Small intestine (tissue), 7 donors: ENCODE measurements around the gene ADCY4. TPM values are rescaled to one million over a fixed set of nuclear protein-coding genes. Genes with fewer than 3 reads are reported as not detected.

Source experiments
- DNase-seq, 2 donors: peaks; one replicate each; pipeline versions ENCODE4 v3.0.0 to v3.0.0-alpha.2; 2013
- FAIRE-seq: peaks from 2 replicates; lab custom pipeline; 2012; peaks lifted over from hg19 to GRCh38; lab: Jason Lieb, UNC
- H3K27ac ChIP-seq, 3 donors: one replicate each; pipeline ENCODE4 v1.5.1; 2013; ENCODE audit warnings: low read length in 2 of 3, mild to moderate bottlenecking in 2 of 3, control low read depth in 1 of 3, inconsistent platforms in 1 of 3, low read depth in 1 of 3, moderate library complexity in 1 of 3
- H3K27me3 ChIP-seq, 3 donors: one replicate each; pipeline ENCODE4 v1.6.1; 2013; ENCODE audit warnings: low read length in 3 of 3, inconsistent platforms in 1 of 3; ENCODE audit not compliant: control insufficient read depth in 3 of 3, insufficient read depth in 3 of 3
- H3K36me3 ChIP-seq, 3 donors: one replicate each; pipeline ENCODE4 v1.6.1; 2013; ENCODE audit warnings: low read length in 3 of 3, inconsistent platforms in 1 of 3, low read depth in 1 of 3, mild to moderate bottlenecking in 1 of 3, moderate library complexity in 1 of 3; ENCODE audit not compliant: control insufficient read depth in 3 of 3, insufficient read depth in 2 of 3
- H3K4me1 ChIP-seq, 3 donors: one replicate each; pipeline ENCODE4 v1.6.1; 2013; ENCODE audit warnings: low read length in 2 of 3, inconsistent platforms in 1 of 3, low read depth in 1 of 3, mild to moderate bottlenecking in 1 of 3, moderate library complexity in 1 of 3; ENCODE audit not compliant: control insufficient read depth in 3 of 3, insufficient read depth in 2 of 3
- H3K4me3 ChIP-seq, 3 donors: one replicate each; pipeline ENCODE4 v1.5.1; 2013; ENCODE audit warnings: low read length in 3 of 3, control low read depth in 1 of 3, inconsistent platforms in 1 of 3, low read depth in 1 of 3, mild to moderate bottlenecking in 1 of 3, moderate library complexity in 1 of 3
- H3K9me3 ChIP-seq, 2 donors: one replicate each; pipeline ENCODE4 v1.6.1; 2013; ENCODE audit warnings: low read depth in 1 of 2, low read length in 1 of 2; ENCODE audit not compliant: control insufficient read depth in 2 of 2, insufficient read depth in 1 of 2
- WGBS, 3 donors: extraction: QIAGEN DNeasy Blood & Tissue Kit; methylation state at CpG; one replicate each; pipeline ENCODE4 v1.1.7; 2013; 5-methylcytosine and 5-hydroxymethylcytosine counted together
- polyA plus RNA-seq, 4 donors: library from polyadenylated mRNA; stranded (reverse) in 3 of 4; unstranded in 1 of 4; fragments of 200-250 nt in 3 of 4; fragments of 120-200 nt in 1 of 4; gene quantifications; one replicate each; pipeline versions ENCODE4 v1.2.1 to v1.2.3, GENCODE V29; 2013
- donor health status: healthy with polysubstance abuse.
- donor health status: control.
- donor health status: control.
- donor health status: Bipolar disorder and iron deficiency.
- donor health status: healthy.

Gene ADCY4
- polyA plus RNA-seq, 4 donors = 3.4 to 16.4 (median 6.1) TPM

DNA sequence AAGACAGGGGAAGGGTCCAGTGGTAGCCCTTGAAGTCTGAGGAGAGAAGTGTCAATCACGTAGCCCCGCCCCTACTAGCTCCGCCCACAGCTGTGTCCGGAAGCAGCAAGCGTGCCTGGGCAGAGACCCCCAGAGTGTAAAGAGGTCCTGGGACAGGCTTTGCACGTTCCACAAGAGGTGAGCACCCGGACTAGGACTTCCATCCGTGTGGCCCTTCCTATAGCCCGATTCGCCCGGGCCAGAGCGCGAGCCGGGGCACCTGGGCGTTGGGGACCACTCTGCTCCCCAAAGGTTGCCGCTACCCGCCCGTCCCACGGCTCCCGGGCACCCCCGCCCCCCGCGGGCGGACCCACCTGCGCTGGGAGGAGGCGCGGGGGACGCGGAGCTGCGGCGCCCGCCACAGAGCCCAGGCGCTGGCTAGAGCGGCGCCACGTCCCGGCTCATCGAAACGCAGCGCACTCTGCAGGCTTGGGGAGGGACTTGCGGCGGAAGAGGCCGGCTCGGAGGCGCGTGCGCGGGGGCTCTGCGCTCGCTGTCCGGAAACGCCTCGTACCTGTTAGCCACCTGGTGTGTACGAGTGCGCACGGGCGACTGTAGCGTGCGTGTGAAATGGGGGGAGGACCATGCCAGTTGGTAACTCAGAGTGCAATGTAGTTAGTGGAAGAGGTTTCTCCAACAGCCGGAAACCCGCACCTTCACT, 63.6 kb downstream of the ADCY4 start, which contains the start of gene RABGGTA:
Gene RABGGTA (minus strand): TSS at position 464 of the 700 bp plus-strand sequence. CDS start 482 bp downstream, outside the sequence.
- Histone ChIP-seq H3K36me3 (peaks cover 0 to 42% (median 8%) of the 10 kb centered on the region in 3 donors), H3K4me3 (peak within 1 kb of the TSS; percentile 80 to 90 (median 83)), H3K27ac (peak within 1 kb of the TSS; percentile 95 to 96 (median 95)), H3K27me3 (no peaks in the 10 kb centered on the region), H3K4me1 (peaks cover 0 to 12% (median 6%) of the 10 kb centered on the region in 3 donors), H3K9me3 (no peaks in the 10 kb centered on the region)
- no peak for FAIRE-seq
- 0% methylated on average over 44 to 61 of the region's 61 CpGs for WGBS, 3 donors
- DNase-seq = peak; percentile 92 to 96

GRCh38 chr14:24270537-24271133, 64.2 kb downstream of the ADCY4 start:
- no peaks in the 10 kb centered on the region for H3K9me3 ChIP-seq
- WGBS, 3 donors = 5 to 12% (median 5%) methylated on average over 13 of the region's 13 CpGs
- no peak for FAIRE-seq
- peaks cover 0 to 46% (median 10%) of the 10 kb centered on the region in 3 donors for H3K36me3 ChIP-seq
- H3K27ac ChIP-seq = peak overlapping the region; percentile 95 to 96 (median 95)
- peaks cover 0 to 12% (median 6%) of the 10 kb centered on the region in 3 donors for H3K4me1 ChIP-seq
- peak overlapping the region; percentile 80 to 90 (median 83) for H3K4me3 ChIP-seq
- no peak for DNase-seq
- no peaks in the 10 kb centered on the region for H3K27me3 ChIP-seq

DNA sequence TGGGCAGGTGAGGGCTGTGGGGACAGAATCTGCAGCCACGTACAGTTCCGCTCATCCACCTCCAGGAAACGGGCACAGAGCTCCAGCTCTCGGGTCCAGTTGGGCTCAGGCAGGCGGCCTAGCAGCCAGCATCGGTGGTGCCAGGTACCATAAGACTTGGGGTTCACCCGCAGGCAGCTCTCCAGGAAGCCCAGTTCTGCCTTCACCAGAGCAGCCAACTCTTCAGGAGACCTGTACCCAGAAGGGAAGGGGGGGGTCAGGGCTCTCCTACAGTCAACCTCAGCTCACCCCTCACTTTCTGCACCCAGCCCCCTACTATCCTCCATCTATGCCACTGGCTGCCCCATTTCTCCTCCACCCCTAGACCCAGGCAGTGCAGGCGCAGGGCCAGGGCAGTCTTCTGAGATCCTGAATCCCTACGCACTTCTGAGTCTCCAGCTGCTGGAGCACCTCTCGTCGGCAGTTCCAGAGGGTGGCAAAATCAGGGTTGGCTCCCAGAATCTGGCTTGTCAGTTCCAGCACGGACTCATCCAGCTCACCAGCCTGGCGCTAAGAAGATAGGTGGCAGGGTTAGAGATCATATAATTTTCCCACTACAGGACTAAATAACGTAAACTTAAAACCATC, 64.8 kb downstream of the ADCY4 start:
- FAIRE-seq (no peak), DNase-seq (no peak)
- WGBS, 3 donors = 93 to 95% (median 95%) methylated on average over 14 of the region's 14 CpGs

DNA sequence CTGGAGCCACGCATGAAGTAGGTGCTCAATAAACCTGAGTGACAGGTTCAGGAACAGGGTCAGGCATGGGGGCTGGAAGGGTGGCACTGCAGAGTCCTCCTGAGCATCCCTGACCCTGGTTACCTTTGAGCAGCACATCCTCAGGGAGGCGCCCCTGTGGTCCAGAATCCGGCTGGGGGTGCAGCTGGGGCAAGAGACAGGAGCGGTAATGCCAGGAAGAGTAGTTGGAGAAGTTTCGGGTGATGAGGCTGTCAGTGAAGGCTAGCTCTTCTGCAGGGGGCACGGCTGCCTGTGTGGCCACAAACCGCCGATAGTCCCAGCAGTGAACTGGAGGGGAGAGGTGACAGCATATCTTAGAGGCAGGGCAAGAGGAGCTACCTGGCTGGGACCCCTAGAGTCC, 65.5 kb downstream of the ADCY4 start:
- H3K4me1 ChIP-seq = peaks cover 0 to 12% (median 5%) of the 10 kb centered on the region in 3 donors
- no peak overlapping the region for H3K4me3 ChIP-seq
- no peaks in the 10 kb centered on the region for H3K27me3 ChIP-seq
- DNase-seq (no peak), FAIRE-seq (no peak)
- peaks cover 0 to 56% (median 10%) of the 10 kb centered on the region in 3 donors for H3K36me3 ChIP-seq
- 93 to 97% (median 94%) methylated on average over 8 of the region's 8 CpGs for WGBS, 3 donors
- no peak overlapping the region for H3K27ac ChIP-seq
- H3K9me3 ChIP-seq = no peaks in the 10 kb centered on the region

More for the DNA sequence above, 64.8 kb downstream of the ADCY4 start:
- Histone ChIP-seq H3K36me3 (peaks cover 0 to 49% (median 10%) of the 10 kb centered on the region in 3 donors), H3K9me3 (no peaks in the 10 kb centered on the region), H3K4me1 (peaks cover 0 to 12% (median 6%) of the 10 kb centered on the region in 3 donors), H3K4me3 (no peak overlapping the region), H3K27ac (no peak overlapping the region), H3K27me3 (no peaks in the 10 kb centered on the region)

Other genes with a start within 250 kb of the ADCY4 start
- gene PCK2, start 240.8 kb downstream of the ADCY4 start, polyA plus RNA-seq = 100 to 1,000 TPM; 197 to 870 (median 304) TPM
- gene DCAF11, start 220.3 kb downstream of the ADCY4 start, polyA plus RNA-seq = 100 to 1,000 TPM in 2 of 4 donors, 10 to 100 TPM in 2; 72.1 to 122 (median 93.3) TPM
- 1 to 10 TPM; 1.5 to 4.0 (median 2.7) TPM for gene NRL, start 220.1 kb downstream of the ADCY4 start, polyA plus RNA-seq
- gene FITM1, start 204.4 kb downstream of the ADCY4 start, polyA plus RNA-seq = 1 to 10 TPM; 2.4 to 5.8 (median 4.1) TPM
- gene PSME1, start 198.9 kb downstream of the ADCY4 start, polyA plus RNA-seq = 100 to 1,000 TPM; 307 to 576 (median 467) TPM
- 10 to 100 TPM; 27.2 to 74.7 (median 41.3) TPM for gene EMC9, start 193.5 kb downstream of the ADCY4 start, polyA plus RNA-seq
- 100 to 1,000 TPM; 175 to 997 (median 644) TPM for gene PSME2, start 188.5 kb downstream of the ADCY4 start, polyA plus RNA-seq
- gene RNF31, start 187.6 kb downstream of the ADCY4 start, polyA plus RNA-seq = 10 to 100 TPM; 33.7 to 83.0 (median 48.9) TPM
- 10 to 100 TPM; 36.9 to 90.9 (median 63.3) TPM for gene IRF9, start 173.8 kb downstream of the ADCY4 start, polyA plus RNA-seq
- 100 to 1,000 TPM in 1 of 4 donors, 10 to 100 TPM in 3; 23.0 to 135 (median 40.7) TPM for gene REC8, start 163.0 kb downstream of the ADCY4 start, polyA plus RNA-seq
- 10 to 100 TPM in 2 of 4 donors, 1 to 10 TPM in 2; 3.2 to 24.4 (median 12.5) TPM for gene IPO4, start 146.3 kb downstream of the ADCY4 start, polyA plus RNA-seq
- 10 to 100 TPM in 2 of 4 donors, 1 to 10 TPM in 2; 6.9 to 56.1 (median 23.9) TPM for gene TM9SF1, start 139.6 kb downstream of the ADCY4 start, polyA plus RNA-seq
- gene TSSK4, start 129.4 kb downstream of the ADCY4 start, polyA plus RNA-seq = 1 to 10 TPM in 1 of 4 donors, under 1 TPM in 1, not detected in 2; 0.04 to 6.9 TPM
- gene CHMP4A, start 121.6 kb downstream of the ADCY4 start, polyA plus RNA-seq = 100 to 1,000 TPM in 1 of 4 donors, 10 to 100 TPM in 3; 70.0 to 121 (median 94.9) TPM
- 10 to 100 TPM; 18.8 to 31.1 (median 21.4) TPM for gene MDP1, start 119.0 kb downstream of the ADCY4 start, polyA plus RNA-seq
- gene NEDD8, start 102.7 kb downstream of the ADCY4 start, polyA plus RNA-seq = 100 to 1,000 TPM; 182 to 225 (median 205) TPM
- 10 to 100 TPM; 57.4 to 94.1 (median 76.0) TPM for gene GMPR2, start 102.1 kb downstream of the ADCY4 start, polyA plus RNA-seq
- 10 to 100 TPM; 33.0 to 42.4 (median 35.8) TPM for gene TINF2, start 92.4 kb downstream of the ADCY4 start, polyA plus RNA-seq
- gene TGM1, start 71.9 kb downstream of the ADCY4 start, polyA plus RNA-seq = 1 to 10 TPM; 1.5 to 3.4 (median 1.7) TPM
- gene RABGGTA, start 63.5 kb downstream of the ADCY4 start, polyA plus RNA-seq = 10 to 100 TPM; 25.3 to 58.6 (median 36.0) TPM
- gene DHRS1, start 35.3 kb downstream of the ADCY4 start, polyA plus RNA-seq = 10 to 100 TPM; 45.2 to 95.7 (median 66.5) TPM
- gene NOP9, start 35.2 kb downstream of the ADCY4 start, polyA plus RNA-seq = 10 to 100 TPM in 3 of 4 donors, 1 to 10 TPM in 1; 9.7 to 22.5 (median 16.0) TPM
- gene CIDEB, start 27.1 kb downstream of the ADCY4 start, polyA plus RNA-seq = 100 to 1,000 TPM in 2 of 4 donors, 10 to 100 TPM in 2; 31.2 to 273 (median 139) TPM
- gene LTB4R2, start 24.9 kb downstream of the ADCY4 start, polyA plus RNA-seq = 1 to 10 TPM in 3 of 4 donors, under 1 TPM in 1; 0.89 to 4.7 (median 2.3) TPM
- 10 to 100 TPM in 2 of 4 donors, 1 to 10 TPM in 2; 5.1 to 37.0 (median 15.8) TPM for gene LTB4R, start 23.6 kb downstream of the ADCY4 start, polyA plus RNA-seq
- gene RIPK3, start 4.9 kb upstream of the ADCY4 start, polyA plus RNA-seq = 10 to 100 TPM; 16.7 to 58.6 (median 33.6) TPM
- 10 to 100 TPM; 11.2 to 45.1 (median 29.1) TPM for gene NFATC4, start 33.1 kb upstream of the ADCY4 start, polyA plus RNA-seq
- gene NYNRIN, start 63.9 kb upstream of the ADCY4 start, polyA plus RNA-seq = 10 to 100 TPM in 1 of 4 donors, 1 to 10 TPM in 1, under 1 TPM in 2; 0.22 to 53.2 (median 3.9) TPM
- gene CBLN3, start 94.6 kb upstream of the ADCY4 start, polyA plus RNA-seq = 1 to 10 TPM in 2 of 4 donors, under 1 TPM in 1, not detected in 1; 0.27 to 4.8 (median 1.9) TPM
- 10 to 100 TPM; 21.3 to 75.6 (median 36.4) TPM for gene KHNYN, start 94.9 kb upstream of the ADCY4 start, polyA plus RNA-seq
- gene SDR39U1, start 107.7 kb upstream of the ADCY4 start, polyA plus RNA-seq = 10 to 100 TPM; 41.4 to 52.6 (median 50.2) TPM
- 1 to 10 TPM in 2 of 4 donors, not detected in 2; 1.1 to 1.4 TPM for gene CMA1, start 173.2 kb upstream of the ADCY4 start, polyA plus RNA-seq
- 1 to 10 TPM in 1 of 4 donors, under 1 TPM in 1, not detected in 2; 0.24 to 2.6 TPM for gene CTSG, start 241.2 kb upstream of the ADCY4 start, polyA plus RNA-seq